Measurements from ENCODE around the gene APH1A. TPM values are rescaled to one million over a fixed set of nuclear protein-coding genes. Genes with fewer than 3 reads are reported as not detected.
"Not testable (repeated sequence)": the region's sequence is repeated elsewhere in the genome, so short reads cannot be mapped to it uniquely, and the experiment has no call there.

Gene APH1A
- total RNA-seq, 4 donors from 2014 or later: 41.2 to 63.8 (median 54.9) TPM

DNA sequence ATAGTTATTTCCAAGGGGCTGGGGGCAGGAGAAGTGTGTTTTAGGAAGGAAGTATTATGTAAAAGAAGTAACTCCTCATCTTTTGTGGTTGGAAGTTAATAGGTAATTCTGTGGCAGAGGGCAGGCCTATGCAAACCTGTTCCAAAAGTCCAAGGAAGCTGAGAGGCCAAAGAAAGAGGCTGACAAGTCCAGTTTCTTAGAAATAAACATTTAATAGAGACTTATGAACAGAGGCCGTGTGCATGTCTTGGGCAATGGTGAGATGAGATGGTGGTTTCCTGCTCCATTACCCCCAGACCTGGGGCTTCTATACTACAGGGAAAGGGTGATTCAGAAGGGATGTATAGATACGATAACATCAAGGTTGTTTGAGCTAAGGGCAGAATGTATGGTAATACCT, 18.9 kb downstream of the APH1A start:
- H3K27me3 ChIP-seq: no peaks in the 10 kb centered on the region
- no peaks in the 10 kb centered on the region for H3K9me3 ChIP-seq
- in situ Hi-C loops (cut with MboI; ENCODE audit: low sequenced_read_pairs in 4 of 4) (no loop called here), intact Hi-C loops (cut with DNase I; ENCODE audit: low total_unique reads) (no loop called here)
- ATAC-seq (no peak), DNase-seq (no peak)
- no peak overlapping the region for H3K4me3 ChIP-seq
- H3K27ac ChIP-seq: no peak overlapping the region
- no peak for TF ChIP-seq POLR2A (IDR thresholded peaks at IDR 0.05)
- TF ChIP-seq, protein P1, sequence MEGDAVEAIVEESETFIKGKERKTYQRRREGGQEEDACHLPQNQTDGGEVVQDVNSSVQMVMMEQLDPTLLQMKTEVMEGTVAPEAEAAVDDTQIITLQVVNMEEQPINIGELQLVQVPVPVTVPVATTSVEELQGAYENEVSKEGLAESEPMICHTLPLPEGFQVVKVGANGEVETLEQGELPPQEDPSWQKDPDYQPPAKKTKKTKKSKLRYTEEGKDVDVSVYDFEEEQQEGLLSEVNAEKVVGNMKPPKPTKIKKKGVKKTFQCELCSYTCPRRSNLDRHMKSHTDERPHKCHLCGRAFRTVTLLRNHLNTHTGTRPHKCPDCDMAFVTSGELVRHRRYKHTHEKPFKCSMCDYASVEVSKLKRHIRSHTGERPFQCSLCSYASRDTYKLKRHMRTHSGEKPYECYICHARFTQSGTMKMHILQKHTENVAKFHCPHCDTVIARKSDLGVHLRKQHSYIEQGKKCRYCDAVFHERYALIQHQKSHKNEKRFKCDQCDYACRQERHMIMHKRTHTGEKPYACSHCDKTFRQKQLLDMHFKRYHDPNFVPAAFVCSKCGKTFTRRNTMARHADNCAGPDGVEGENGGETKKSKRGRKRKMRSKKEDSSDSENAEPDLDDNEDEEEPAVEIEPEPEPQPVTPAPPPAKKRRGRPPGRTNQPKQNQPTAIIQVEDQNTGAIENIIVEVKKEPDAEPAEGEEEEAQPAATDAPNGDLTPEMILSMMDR (IDR thresholded peaks at IDR 0.05 in 4 of 5, conservative IDR thresholded peaks at IDR 0.05 in 1 of 5): no peak
- H3K36me3 ChIP-seq: no peaks in the 10 kb centered on the region
- no peaks in the 10 kb centered on the region for H3K4me1 ChIP-seq

DNA sequence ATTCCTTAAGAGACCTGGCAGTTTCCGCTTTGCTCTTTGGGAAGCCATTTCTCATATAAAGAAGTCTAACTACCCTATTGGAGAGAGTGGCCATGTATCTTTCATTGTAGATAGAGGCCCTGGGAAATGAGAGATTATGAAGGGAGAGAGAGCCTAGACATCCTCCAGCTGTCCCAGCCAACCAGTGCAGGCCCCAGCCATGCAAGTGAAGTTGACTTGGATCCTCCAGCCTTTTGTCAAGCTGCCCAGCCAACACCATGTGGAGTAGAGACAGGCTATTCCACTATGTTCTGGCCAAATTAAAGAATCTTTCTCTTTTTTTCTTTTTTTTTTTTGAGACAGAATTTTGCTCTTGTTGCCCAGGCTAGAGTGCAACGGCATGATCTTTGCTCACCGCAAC, 25.8 kb downstream of the APH1A start:
- H3K9me3 ChIP-seq: no peaks in the 10 kb centered on the region
- no peaks in the 10 kb centered on the region for H3K4me1 ChIP-seq
- in situ Hi-C loops (cut with MboI; ENCODE audit: low sequenced_read_pairs in 4 of 4) (no loop called here), intact Hi-C loops (cut with DNase I; ENCODE audit: low total_unique reads) (no loop called here)
- no peaks in the 10 kb centered on the region for H3K36me3 ChIP-seq
- H3K27me3 ChIP-seq: no peaks in the 10 kb centered on the region
- H3K27ac ChIP-seq: no peak overlapping the region
- TF ChIP-seq, protein P1 (IDR thresholded peaks at IDR 0.05 in 4 of 5, conservative IDR thresholded peaks at IDR 0.05 in 1 of 5): no peak
- no peak for TF ChIP-seq POLR2A (IDR thresholded peaks at IDR 0.05)
- ATAC-seq (no peak), DNase-seq (no peak)
- no peak overlapping the region for H3K4me3 ChIP-seq

GRCh38 chr1:150237746-150238145, 31.1 kb downstream of the APH1A start:
- Histone ChIP-seq H3K27me3 (no peaks in the 10 kb centered on the region), H3K36me3 (no peaks in the 10 kb centered on the region), H3K27ac (no peak overlapping the region), H3K4me1 (peaks cover 4 to 13% of the 10 kb centered on the region in 2 donors), H3K9me3 (no peaks in the 10 kb centered on the region), H3K4me3 (no peak overlapping the region)
- DNase-seq (no peak), ATAC-seq (no peak)
- in situ Hi-C loops (cut with MboI; ENCODE audit: low sequenced_read_pairs in 4 of 4) (no loop called here), intact Hi-C loops (cut with DNase I; ENCODE audit: low total_unique reads) (loop anchor here (2.0 to 5.0 kb wide), 2 partner anchors 17 to 125 kb away; partner anchors contain the start of gene RPRD2)
- TF ChIP-seq, protein P1 (IDR thresholded peaks at IDR 0.05 in 4 of 5, conservative IDR thresholded peaks at IDR 0.05 in 1 of 5): no peak
- no peak for TF ChIP-seq POLR2A (IDR thresholded peaks at IDR 0.05)

GRCh38 chr1:150237176-150237575, 31.6 kb downstream of the APH1A start:
- H3K36me3 ChIP-seq; ATAC-seq; H3K9me3 ChIP-seq; H3K4me3 ChIP-seq; DNase-seq; in situ Hi-C loops (cut with MboI; ENCODE audit: low sequenced_read_pairs in 4 of 4); H3K27ac ChIP-seq; H3K27me3 ChIP-seq: not testable (repeated sequence)
- peaks cover 4 to 13% of the 10 kb centered on the region in 2 donors for H3K4me1 ChIP-seq
- intact Hi-C loops (cut with DNase I; ENCODE audit: low total_unique reads): loop anchor here (2.0 to 5.0 kb wide), 2 partner anchors 18 to 125 kb away; partner anchors contain the start of gene RPRD2

DNA sequence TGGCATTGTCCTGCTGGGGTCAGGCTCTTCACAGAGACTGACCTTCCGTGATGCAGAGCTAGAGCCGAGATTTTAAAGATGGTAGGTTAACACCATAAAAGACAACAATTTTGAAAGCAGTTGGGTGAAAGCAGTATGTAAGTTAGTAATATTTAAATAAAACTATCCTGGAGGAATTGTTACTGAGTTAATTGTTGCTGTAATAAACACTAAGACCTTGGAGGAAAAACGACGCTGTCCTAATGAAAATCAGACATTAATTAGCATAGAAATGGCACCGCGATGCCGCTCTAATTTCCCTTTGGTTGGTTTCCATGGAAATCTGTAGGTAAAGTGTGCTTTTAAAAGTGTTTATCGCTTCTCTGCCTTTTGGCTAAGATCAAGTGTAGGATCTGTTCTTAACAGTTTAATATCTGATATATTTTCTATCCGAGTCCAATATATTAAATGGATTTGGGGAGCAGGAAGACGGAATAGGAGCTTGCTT, 32.2 kb downstream of the APH1A start:
- H3K27ac ChIP-seq: peak overlapping the region; percentile 95 to 99 (median 98)
- H3K36me3 ChIP-seq: no peaks in the 10 kb centered on the region
- H3K4me3 ChIP-seq: peak overlapping the region; percentile 82 to 89 (median 86)
- ATAC-seq (no peak), DNase-seq (no peak)
- peaks cover 4 to 13% of the 10 kb centered on the region in 2 donors for H3K4me1 ChIP-seq
- in situ Hi-C loops (cut with MboI; ENCODE audit: low sequenced_read_pairs in 4 of 4): no loop called here
- TF ChIP-seq, protein P1 (IDR thresholded peaks at IDR 0.05 in 4 of 5, conservative IDR thresholded peaks at IDR 0.05 in 1 of 5): no peak
- TF ChIP-seq POLR2A (IDR thresholded peaks at IDR 0.05): no peak
- H3K9me3 ChIP-seq: no peaks in the 10 kb centered on the region
- intact Hi-C loops (cut with DNase I; ENCODE audit: low total_unique reads): loop anchor here (1.0 to 5.0 kb wide), 5 partner anchors 18 to 126 kb away; partner anchors contain the start of genes APH1A and RPRD2
- no peaks in the 10 kb centered on the region for H3K27me3 ChIP-seq
